Kidney (tissue), 14 donors: Measurements from ENCODE around the gene MORN3. TPM values are rescaled to one million over a fixed set of nuclear protein-coding genes. Genes with fewer than 3 reads are reported as not detected.
"Not testable (repeated sequence)": the region's sequence is repeated elsewhere in the genome, so short reads cannot be mapped to it uniquely, and the experiment has no call there.

ENCODE experiments used
- DNase-seq, 5 donors: peaks; one replicate each; pipeline ENCODE4 v3.0.0-alpha.2; 2013 to 2020
- FAIRE-seq: peaks from 2 replicates; lab custom pipeline; 2012; peaks lifted over from hg19 to GRCh38; lab: Jason Lieb, UNC
- H3K27ac ChIP-seq, 2 donors: one replicate each; pipeline ENCODE4 v1.7.0; 2013; ENCODE audit warnings: low read depth in 2 of 2, low read length in 2 of 2, inconsistent platforms in 1 of 2
- H3K27me3 ChIP-seq: one replicate; pipeline ENCODE4 v1.7.1; 2013; ENCODE audit warnings: low read length, inconsistent platforms; ENCODE audit not compliant: control insufficient read depth, insufficient read depth
- H3K36me3 ChIP-seq, 3 donors: one replicate each; pipeline versions ENCODE4 v1.7.0 to v1.7.1; 2013; ENCODE audit warnings: low read length in 3 of 3, control low read depth in 1 of 3, inconsistent platforms in 1 of 3; ENCODE audit not compliant: insufficient read depth in 3 of 3, control insufficient read depth in 2 of 3
- H3K4me1 ChIP-seq, 3 donors: one replicate each; pipeline versions ENCODE4 v1.7.0 to v1.7.1; 2013; ENCODE audit warnings: low read length in 3 of 3, inconsistent platforms in 1 of 3, low read depth in 1 of 3; ENCODE audit not compliant: control insufficient read depth in 2 of 3, insufficient read depth in 2 of 3
- H3K4me3 ChIP-seq, 3 donors: one replicate each; pipeline versions ENCODE4 v1.7.0 to v1.8.1; 2013; ENCODE audit warnings: low read length in 3 of 3, control low read depth in 1 of 3, inconsistent platforms in 1 of 3
- H3K9ac ChIP-seq, 3 donors: one replicate each; pipeline versions ENCODE4 v1.7.0 to v1.7.1; 2013; ENCODE audit warnings: low read length in 3 of 3, control low read depth in 1 of 3, inconsistent platforms in 1 of 3
- H3K9me3 ChIP-seq, 3 donors: one replicate each; pipeline versions ENCODE4 v1.7.0 to v1.7.1; 2013; ENCODE audit warnings: low read length in 3 of 3, control low read depth in 1 of 3, inconsistent platforms in 1 of 3; ENCODE audit not compliant: control insufficient read depth in 2 of 3, insufficient read depth in 1 of 3
- CTCF ChIP-seq: IDR thresholded peaks from 3 replicates; pipeline ENCODE4 v1.5.1; 2012; ENCODE audit warnings: mild to moderate bottlenecking, moderate library complexity, borderline replicate concordance; ENCODE audit not compliant: insufficient read depth; ENCODE audit errors: extremely low read depth
- intact Hi-C: fragments of 100-400 bp; cut with DNase I; formaldehyde crosslinking; loops from one replicate; pipeline ENCODE4 v1.11.1; 2022
- polyA plus RNA-seq: library from polyadenylated mRNA; stranded (reverse); fragments of 350-450 nt; fragmentation: Illumina TruSeq; extraction: RNeasy Lipid Tissue Mini Kit (QIAGEN cat#74804); gene quantifications from one replicate; pipeline ENCODE4 v1.2.3, GENCODE V29; 2014; ENCODE audit warnings: low read depth, low replicate concordance; ENCODE audit not compliant: insufficient read depth
- total RNA-seq: library from RNA; stranded (reverse); fragmentation: NEBNext Ultra II Directional; extraction: Animal tissue kit (Norgen Biotek cat#: 25700); gene quantifications from one replicate; pipeline ENCODE4 v1.2.1, GENCODE V29; 2021
- donor health status: control.
- donor health status: control.
- donor health status: control.
- donor health status: control.
- donor health status: control.
- donor health status: DM: yes; HTN: yes; CAD: no.
- donor health status: Normal renal cell carcinoma (clear cell type).

The MORN3 gene
- total and polyA plus RNA-seq, 2 donors from 2014 or later = 1.5 to 1.9 TPM

GRCh38 chr12:121637231-121637914 lies 32.1 kb downstream of the MORN3 start:
- peak in 1 of 5 donors; percentile 77 for DNase-seq
- no peak overlapping the region for H3K4me3 ChIP-seq
- H3K9ac ChIP-seq = no peak overlapping the region
- no peak for FAIRE-seq
- peaks cover 0 to 6% (median 2%) of the 10 kb centered on the region in 3 donors for H3K4me1 ChIP-seq
- H3K36me3 ChIP-seq = no peaks in the 10 kb centered on the region
- no peak for TF ChIP-seq CTCF
- no peaks in the 10 kb centered on the region for H3K9me3 ChIP-seq
- H3K27me3 ChIP-seq = no peaks in the 10 kb centered on the region
- no peak overlapping the region for H3K27ac ChIP-seq
- intact Hi-C loops = no loop called here

- peaks cover 0 to 12% (median 6%) of the 10 kb centered on the region in 3 donors for H3K4me1 ChIP-seq
- FAIRE-seq = no peak
- no peak overlapping the region for H3K9ac ChIP-seq
- TF ChIP-seq CTCF = no peak
- intact Hi-C loops = no loop called here
- H3K27ac ChIP-seq = no peak overlapping the region
- H3K4me3 ChIP-seq = no peak overlapping the region
- no peaks in the 10 kb centered on the region for H3K36me3 ChIP-seq
- no peaks in the 10 kb centered on the region for H3K27me3 ChIP-seq
- no peaks in the 10 kb centered on the region for H3K9me3 ChIP-seq
- no peak for DNase-seq
Observed at GRCh38 chr12:121634836-121635235, 34.6 kb downstream of the MORN3 start.

DNA sequence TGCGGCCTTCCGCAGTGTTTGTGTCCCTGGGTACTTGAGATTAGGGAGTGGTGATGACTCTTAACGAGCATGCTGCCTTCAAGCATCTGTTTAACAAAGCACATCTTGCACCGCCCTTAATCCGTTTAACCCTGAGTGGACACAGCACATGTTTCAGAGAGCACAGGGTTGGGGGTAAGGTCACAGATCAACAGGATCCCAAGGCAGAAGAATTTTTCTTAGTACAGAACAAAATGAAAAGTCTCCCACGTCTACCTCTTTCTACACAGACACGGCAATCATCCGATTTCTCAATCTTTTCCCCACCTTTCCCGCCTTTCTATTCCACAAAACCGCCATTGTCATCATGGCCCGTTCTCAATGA lies 35.6 kb downstream of the MORN3 start:
- H3K27me3 ChIP-seq, H3K4me3 ChIP-seq, H3K9ac ChIP-seq, DNase-seq, H3K27ac ChIP-seq, FAIRE-seq, intact Hi-C loops, H3K9me3 ChIP-seq, H3K36me3 ChIP-seq: not testable (repeated sequence)
- H3K4me1 ChIP-seq = peaks cover 0 to 16% (median 6%) of the 10 kb centered on the region in 3 donors

DNA sequence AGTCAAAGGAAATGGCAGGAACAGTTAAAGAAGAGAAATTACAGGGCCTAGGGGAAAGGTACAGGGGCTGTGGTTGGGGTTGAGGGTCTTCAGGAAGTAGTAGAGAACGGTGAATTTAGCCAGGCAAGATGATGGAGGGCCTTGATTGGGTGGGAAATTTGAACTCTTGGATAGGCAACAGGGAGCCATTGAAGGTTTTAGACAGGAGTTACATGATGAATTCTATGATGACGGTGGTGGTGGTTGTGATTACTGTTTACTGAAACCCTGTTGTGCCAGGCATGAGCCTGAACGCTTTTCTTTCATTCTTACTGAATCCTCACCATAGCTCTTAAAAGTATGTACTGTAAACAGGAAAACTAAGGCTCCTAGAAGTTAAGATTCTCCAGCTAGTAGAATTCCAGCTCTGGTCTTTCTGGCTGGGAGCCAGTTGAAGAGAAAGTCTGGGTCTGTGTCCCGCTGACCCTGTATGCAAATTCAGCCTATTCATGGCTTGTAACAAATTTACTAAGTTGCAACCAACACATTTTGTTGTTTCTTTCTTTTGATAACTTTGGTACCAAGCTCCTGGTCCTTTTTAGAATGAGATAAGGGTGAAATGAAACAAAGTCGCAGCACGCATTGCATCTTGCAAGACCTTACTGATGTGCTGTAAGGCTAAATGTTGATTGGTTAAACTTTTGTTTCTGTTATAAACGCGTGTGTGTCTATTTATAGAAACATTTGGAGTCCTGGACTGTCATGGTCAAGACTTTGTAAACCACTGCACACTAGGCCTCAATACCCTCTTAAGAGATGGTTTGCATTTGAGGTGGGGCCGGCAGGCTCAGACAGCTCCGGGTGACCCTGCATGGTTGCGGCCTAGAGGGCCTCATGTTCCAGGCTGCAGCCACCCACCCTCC lies 37.1 kb downstream of the MORN3 start:
- no peak for FAIRE-seq
- intact Hi-C loops = no loop called here

More for the DNA sequence above, 37.1 kb downstream of the MORN3 start:
- no peaks in the 10 kb centered on the region for H3K36me3 ChIP-seq
- no peak overlapping the region for H3K27ac ChIP-seq
- H3K9me3 ChIP-seq = no peaks in the 10 kb centered on the region
- DNase-seq = no peak
- TF ChIP-seq CTCF = no peak
- H3K27me3 ChIP-seq = no peaks in the 10 kb centered on the region
- peaks cover 0 to 20% (median 6%) of the 10 kb centered on the region in 3 donors for H3K4me1 ChIP-seq
- no peak overlapping the region for H3K9ac ChIP-seq
- no peak overlapping the region for H3K4me3 ChIP-seq
